Hematopoietic multipotent progenitor cell treated with erythropoietin and hydrocortisone succinate and interleukin-3 and kit ligand, for 17 days (in vitro differentiated cells): ENCODE measurements around the gene ACTL6B.
A peak's percentile ranks its signal among the peaks of the same experiment; 100 is the strongest.

ENCODE experiments used
- DNase-seq: peaks from one replicate; pipeline ENCODE4 v3.0.0-alpha.2; 2015; ENCODE audit warnings: low spot score

ACTL6B gene

DNA sequence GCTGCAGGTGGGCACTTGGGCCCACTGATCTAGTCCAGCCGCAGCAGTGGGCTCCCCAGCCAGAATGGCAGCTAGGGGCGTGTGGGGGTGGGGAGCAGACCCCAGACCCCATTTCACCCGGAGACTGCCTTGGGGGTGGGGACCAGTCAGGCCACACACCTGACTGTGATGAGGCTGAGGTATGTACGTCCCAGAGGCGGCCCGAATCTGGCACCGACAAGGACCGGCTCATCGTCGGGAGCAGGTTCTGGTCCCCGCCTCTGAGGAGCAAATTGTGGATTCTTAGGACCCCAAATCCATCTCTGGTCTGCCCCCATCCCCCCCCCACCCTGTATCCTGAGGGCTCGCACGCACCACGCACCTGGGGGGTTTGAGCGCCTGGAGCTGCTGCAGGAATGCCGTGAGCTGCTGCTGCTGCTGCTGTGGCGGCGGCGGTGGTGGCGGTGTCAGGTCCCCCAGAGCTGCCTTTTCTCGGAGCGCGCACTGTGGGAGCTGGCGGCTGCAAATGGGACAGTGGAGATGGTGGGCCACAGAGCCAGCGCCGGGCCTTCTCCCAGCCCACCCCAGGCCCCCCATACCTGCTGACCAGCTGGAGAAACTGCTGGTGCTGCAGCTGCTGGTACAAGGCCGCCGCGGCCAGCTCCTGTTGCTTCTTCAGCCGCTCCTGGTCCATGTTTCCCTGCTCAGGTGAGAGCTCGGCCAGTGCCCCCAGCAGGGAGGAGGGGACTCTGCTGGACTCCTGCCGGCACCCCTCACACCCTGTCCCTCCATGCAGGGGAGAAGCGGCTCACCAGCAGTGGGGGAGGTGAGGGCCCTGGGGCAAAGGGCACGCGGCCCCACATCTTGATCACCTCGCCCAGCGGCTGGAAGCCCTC lies 27.6 kb upstream of the ACTL6B start:
- DNase-seq, result no peak

DNA sequence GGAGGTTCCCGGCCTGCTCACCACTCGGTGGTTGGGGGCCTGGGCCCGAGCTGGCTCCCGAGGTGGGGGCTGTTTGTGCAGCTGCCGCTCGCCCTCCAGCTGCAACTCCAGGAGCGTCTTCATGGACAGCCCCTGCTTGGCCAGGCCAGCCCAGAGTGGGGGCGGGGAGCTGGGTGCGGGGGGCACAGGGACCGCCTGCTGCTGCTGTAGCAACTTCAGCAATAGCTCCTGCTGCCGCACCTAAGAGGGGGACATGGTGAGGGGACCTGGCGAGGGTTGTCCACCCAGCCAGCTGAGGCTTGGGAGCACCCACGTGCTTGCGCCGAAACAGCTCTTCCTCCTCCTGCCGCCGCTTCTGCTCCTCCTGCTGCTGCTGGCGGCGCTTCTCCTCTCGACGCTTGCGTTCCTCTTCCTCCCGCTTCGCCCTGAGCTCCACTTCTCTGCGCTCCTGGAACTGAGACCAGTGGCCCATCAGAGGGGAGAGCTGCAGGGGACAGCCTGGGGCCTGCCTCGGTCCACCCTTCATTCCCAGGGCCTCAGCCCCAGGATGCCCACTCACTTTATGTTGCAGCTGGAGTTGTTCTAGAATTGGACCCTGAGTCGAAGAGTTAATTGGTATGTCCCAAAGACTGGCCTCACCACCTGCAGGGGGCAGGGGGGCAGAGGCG lies 26.9 kb upstream of the ACTL6B start:
- DNase-seq, result no peak

DNA sequence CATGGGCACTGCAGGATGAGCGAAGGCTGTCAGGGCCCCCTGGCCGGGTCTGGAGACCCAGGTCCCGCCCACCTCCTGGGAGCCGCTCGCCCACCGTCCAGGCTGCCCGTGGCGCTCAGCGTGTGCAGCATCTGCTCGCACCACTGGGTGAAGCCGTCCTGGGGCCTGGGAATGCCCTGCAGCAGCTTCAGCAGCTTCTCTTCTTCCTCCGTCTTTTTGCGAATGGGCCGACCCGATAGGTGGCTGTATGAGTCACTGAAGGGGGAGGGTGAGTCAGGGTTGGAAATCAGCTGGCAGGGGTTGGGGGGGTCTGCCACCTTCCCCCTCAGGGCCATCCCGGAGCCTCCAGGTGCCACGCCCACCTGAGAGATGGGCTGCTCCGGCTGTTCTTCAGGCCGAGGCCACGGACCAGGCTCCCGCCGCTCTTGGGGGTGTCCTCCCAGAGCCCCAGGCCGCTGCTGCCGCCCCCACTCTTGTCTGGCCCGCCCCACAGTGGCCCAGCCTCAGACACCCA lies 26.0 kb upstream of the ACTL6B start:
- DNase-seq, result no peak

DNA sequence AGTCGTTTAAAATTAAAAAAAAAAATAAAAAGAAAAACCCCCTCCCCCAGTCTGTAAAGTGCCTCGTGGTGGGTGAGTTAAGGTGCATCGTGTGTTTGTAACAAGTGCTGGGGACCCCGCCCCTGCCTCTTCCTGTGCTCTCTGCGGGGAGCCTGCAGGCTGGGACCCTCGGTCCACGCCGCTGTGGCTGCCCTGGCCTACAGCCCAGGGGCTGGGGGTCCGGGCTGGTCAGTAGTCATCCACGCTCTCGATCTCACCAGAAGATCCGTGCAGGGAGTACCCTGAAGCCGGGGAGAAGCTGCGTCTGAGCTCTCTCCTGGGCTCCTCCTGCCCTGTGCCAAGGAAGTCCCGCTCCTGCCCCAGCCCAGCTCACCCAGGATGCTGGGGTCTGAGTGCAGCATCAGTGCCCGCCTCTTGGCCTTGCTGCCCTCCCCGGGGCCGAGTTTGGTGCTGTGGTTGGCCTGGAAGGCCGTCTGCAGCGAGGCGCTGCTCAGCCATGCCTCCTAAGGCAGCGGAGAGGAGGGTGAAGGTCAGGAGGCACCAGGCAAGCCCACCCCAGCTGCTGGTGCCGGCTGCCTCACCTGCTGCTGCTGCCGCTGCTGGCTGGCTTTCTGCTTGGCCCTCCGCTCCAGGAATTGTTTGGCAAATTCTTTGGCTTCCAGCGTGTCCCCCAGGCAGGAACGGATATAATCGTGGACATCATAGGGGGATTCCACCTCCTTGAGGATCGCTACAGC lies 25.4 kb upstream of the ACTL6B start:
- no peak for DNase-seq

- DNase-seq, result no peak
Observed at GRCh38 chr7:100680576-100681271, 24.5 kb upstream of the ACTL6B start.

DNA sequence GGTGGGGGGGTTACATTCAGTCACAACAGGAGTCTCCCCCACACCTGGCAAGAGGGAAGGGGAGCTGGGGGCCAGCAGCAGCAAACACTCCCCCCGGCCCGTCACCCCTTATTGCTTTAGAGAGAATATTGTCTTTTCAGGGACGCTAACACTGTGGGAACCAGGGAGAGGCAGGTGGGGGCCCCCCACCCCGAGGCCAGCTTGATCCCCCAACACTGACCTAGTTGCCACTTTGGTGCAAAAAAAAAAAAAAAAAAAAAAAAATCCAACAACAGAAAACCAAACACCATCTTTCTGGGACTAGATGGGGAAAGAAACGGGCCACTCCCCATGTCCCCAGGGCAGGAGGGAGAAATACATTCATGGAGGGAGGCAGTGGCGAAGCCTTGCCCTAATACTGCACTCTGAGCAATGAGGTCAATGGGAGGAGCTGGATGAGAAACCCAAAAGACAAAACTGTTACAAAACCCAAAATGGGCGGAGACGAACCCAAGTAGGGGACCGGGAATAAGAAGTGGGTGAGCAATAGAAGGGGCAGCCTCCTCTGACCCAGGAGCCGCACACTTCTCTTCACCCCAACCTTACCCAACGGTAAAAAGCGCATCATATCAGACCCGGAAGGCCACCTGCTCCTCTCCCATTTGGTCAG lies 23.8 kb upstream of the ACTL6B start:
- no peak for DNase-seq

DNA sequence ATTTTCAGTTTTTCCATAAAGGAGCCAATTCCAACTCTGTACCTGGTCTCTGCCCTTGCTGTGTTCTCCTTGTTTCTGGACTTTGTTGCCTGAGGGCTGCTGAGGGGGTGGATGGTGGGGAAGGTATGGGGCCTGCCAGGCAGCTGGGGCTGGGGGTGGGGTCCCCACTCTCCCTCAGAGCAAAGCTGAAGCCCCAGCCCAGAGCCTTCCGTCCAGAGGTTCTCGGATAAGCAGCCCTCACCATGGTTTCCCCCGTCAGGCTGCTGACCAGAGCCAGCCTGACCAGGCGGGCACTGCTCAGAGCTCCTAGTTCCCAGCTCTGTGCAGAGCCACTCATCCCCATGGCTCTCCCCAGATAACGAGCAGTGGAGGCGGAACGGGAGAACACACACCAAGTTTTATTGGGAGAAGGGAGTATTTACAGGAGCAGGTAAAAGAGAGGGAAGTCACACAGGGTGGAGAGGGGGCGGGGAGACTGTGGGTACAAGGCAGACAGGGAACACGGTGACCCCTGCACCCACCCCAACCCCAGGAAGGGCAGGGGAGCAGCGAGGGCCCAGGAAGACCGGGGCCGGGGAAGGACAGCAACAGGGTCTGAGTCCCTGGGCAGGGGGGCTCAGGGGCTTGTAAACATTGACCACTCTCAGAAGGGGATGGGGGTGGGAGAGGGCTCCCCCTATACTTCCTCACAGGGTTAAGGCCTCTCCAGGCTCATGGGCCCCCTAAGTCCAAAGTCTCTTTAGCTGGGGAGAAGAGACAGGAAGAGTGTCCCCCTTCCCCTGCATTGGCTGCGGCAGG lies 23.1 kb upstream of the ACTL6B start:
- DNase-seq, result no peak

- DNase-seq, result no peak
Observed at GRCh38 chr7:100678291-100678984, 22.2 kb upstream of the ACTL6B start.

DNA sequence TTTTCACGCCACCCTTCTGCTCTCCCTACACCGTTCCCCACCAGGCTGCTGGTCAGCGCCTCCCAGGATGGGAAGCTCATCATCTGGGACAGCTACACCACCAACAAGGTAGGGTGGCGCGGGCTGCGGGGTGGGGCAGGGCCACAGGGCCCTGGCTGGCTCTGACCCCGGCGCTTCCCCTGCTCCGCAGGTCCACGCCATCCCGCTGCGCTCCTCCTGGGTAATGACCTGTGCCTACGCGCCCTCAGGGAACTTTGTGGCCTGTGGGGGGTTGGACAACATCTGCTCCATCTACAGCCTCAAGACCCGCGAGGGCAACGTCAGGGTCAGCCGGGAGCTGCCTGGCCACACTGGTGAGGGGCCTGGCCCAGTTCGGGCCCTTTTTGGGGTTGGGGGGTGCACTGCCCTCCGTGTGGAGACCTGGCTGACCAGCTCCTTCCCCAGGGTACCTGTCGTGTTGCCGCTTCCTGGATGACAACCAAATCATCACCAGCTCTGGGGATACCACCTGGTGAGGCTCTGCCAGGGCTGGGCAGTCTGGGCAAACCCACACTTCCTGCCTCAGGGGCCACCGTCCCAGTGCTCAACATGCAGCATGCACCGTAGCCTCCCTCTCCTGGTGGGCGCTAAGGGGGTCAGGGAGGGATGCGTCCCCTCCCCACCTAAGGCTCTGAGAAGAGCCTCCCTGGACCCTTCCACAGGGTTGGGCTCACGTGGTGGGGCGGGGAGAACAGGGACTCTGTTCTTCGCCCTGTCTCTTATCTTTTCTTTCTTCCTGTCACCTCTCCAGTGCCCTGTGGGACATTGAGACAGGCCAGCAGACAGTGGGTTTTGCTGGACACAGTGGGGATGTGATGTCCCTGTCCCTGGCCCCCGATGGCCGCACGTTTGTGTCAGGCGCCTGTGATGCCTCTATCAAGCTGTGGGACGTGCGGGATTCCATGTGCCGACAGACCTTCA lies 21.3 kb upstream of the ACTL6B start:
- no peak for DNase-seq

GRCh38 chr7:100676501-100677306 lies 20.5 kb upstream of the ACTL6B start:
- DNase-seq, result no peak

- DNase-seq, result peak; percentile 94
Observed at GRCh38 chr7:100675581-100676350, 19.5 kb upstream of the ACTL6B start.

DNA sequence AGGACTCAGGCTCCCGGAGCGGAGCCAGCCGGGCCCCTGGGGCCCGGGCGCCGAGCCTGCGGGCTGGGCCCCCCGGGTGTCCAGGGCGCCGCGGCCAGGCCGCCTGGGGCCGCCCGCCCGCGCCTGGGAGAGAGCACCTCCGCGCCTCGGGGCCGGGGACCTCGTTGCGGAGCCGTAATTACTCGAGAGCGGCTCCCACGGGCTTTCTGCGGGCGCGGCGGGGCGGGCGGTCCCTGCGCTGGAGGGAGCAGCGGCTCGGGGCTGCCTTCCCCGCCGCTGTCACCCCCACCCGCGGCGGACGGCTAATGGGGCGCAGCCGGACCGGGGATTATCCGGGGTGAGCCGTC lies 18.8 kb upstream of the ACTL6B start:
- DNase-seq, result no peak

GRCh38 chr7:100674411-100675104 lies 18.3 kb upstream of the ACTL6B start:
- no peak for DNase-seq

- DNase-seq, result peak; percentile 69
Observed at GRCh38 chr7:100673942-100674410, 17.7 kb upstream of the ACTL6B start.

DNA sequence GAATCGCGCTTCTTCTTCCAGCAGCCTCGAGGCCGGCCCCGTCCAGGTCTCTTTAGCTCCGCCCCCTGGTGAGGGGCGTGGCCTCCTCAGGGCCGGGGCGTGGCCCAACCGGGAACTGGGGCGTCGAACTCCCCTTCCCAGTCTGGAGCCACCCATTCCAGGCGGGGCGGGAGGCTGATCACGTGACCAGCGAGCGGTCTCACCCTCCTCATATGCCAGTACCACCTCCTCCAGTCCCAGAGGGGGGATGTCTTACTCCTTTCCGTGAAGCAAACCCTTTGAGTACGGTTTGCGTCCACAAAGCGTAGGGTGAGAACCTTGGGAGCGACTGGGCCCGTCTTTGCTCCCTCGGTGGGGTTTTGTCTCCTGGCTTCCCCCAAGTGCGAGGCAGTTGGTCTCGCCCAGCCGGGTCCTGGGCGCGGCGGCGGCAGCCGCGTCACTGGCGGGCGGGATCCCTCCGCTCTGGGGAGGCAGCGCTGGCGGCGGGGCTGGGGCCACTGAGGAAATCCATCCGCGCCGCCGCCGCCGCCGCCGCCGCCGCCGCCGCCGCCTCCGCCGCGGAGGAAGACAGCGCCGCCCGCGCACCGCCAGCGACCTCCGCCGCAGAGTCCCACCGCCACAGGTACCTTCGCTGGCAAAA lies 17.2 kb upstream of the ACTL6B start, which contains the start of gene GNB2:
TSS of gene GNB2 (plus strand) at position 439 of the 640 bp plus-strand sequence. CDS start 2,526 bp downstream, outside the sequence.
- peak; percentile 100 for DNase-seq
